Measurements from ENCODE around the gene RSRC1. TPM values are rescaled to one million over a fixed set of nuclear protein-coding genes. Genes with fewer than 3 reads are reported as not detected.
A peak's percentile ranks its signal among the peaks of the same experiment; 100 is the strongest.
"Not testable (repeated sequence)": the region's sequence is repeated elsewhere in the genome, so short reads cannot be mapped to it uniquely, and the experiment has no call there.

The RSRC1 gene
- total and polyA plus RNA-seq, 5 donors from 2014 or later: 25.8 to 35.7 (median 30.1) TPM

DNA sequence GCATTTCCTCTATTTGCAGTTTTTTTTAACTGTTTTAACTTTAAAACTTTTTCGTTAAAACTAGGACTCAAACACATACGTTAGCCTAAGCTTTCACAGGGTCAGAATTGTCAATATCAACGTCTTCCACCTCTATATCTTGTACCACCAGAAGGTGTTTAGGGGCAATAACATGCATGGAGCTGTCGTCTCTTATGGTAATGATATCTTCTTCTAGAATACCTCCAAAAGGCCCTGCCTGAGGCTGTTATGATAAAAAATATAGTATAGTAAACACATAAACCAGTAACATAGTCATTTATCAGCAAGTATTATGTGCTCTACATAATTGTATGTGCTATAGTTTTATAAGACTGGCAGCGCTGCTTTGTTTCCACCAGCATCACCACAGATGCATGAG, 384.8 kb downstream of the RSRC1 start:
- no peak overlapping the region for H3K4me3 Mint-ChIP-seq
- H3K4me3 ChIP-seq (ENCODE audit: low read depth, low read length): no peak overlapping the region
- no peaks in the 10 kb centered on the region for H3K36me3 ChIP-seq (ENCODE audit: control insufficient read depth, insufficient read depth, low read length)
- H3K36me3 Mint-ChIP-seq: peaks cover 8% of the 10 kb centered on the region
- H3K4me1 Mint-ChIP-seq: peaks cover 0 to 6% (median 5%) of the 10 kb centered on the region in 4 donors
- H3K9me3 ChIP-seq (ENCODE audit: control insufficient read depth in 2 of 2, low read length in 2 of 2): peaks cover 0 to 2% of the 10 kb centered on the region in 2 experiments
- no peaks in the 10 kb centered on the region for H3K27me3 Mint-ChIP-seq
- no peaks in the 10 kb centered on the region for H3K4me1 ChIP-seq (ENCODE audit: control insufficient read depth, insufficient read depth, low read length, poor library complexity, severe bottlenecking)
- no peaks in the 10 kb centered on the region for H3K27me3 ChIP-seq (ENCODE audit: control insufficient read depth, insufficient read depth, low read length)
- peaks cover 0 to 16% (median 7%) of the 10 kb centered on the region in 7 donors for H3K9me3 Mint-ChIP-seq
- no peak overlapping the region for H3K27ac Mint-ChIP-seq
- ATAC-seq (ENCODE audit: low read depth in 2 of 2) (no peak), DNase-seq (no peak)
- no peak overlapping the region for H3K27ac ChIP-seq (ENCODE audit: insufficient read depth, low read length, poor library complexity, severe bottlenecking)

DNA sequence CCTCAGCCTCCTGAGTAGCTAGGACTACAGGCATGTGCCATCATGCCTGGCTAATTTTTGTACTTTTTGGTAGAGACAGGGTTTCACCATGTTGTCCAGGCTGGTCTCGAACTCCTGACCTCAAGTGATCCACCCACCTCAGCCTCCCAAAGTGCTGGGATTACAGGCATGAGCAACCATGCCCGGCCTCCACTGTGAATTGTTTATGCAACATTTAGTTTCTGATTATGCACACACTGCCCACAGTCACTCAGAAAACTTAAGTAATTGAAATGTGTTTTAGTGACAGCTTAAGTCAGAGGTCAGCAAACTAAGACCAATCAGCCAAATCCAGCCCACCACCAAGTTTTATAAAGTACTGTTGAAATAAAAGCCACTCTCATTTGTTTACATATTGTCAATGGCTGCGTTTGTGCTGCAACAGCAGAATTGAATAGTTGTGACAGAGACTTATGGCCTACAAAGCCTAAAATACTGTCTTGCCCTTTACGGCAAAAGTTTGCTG, 385.6 kb downstream of the RSRC1 start:
- not testable (repeated sequence) for H3K27me3 ChIP-seq (ENCODE audit: control insufficient read depth, insufficient read depth, low read length); H3K4me3 Mint-ChIP-seq; ATAC-seq (ENCODE audit: low read depth in 2 of 2); H3K4me1 Mint-ChIP-seq; DNase-seq; H3K36me3 ChIP-seq (ENCODE audit: control insufficient read depth, insufficient read depth, low read length); H3K36me3 Mint-ChIP-seq; H3K4me1 ChIP-seq (ENCODE audit: control insufficient read depth, insufficient read depth, low read length, poor library complexity, severe bottlenecking); H3K27ac Mint-ChIP-seq; H3K27ac ChIP-seq (ENCODE audit: insufficient read depth, low read length, poor library complexity, severe bottlenecking); H3K9me3 ChIP-seq (ENCODE audit: control insufficient read depth in 2 of 2, low read length in 2 of 2); H3K4me3 ChIP-seq (ENCODE audit: low read depth, low read length); H3K27me3 Mint-ChIP-seq
- peaks cover 0 to 23% (median 11%) of the 10 kb centered on the region in 7 donors for H3K9me3 Mint-ChIP-seq

DNA sequence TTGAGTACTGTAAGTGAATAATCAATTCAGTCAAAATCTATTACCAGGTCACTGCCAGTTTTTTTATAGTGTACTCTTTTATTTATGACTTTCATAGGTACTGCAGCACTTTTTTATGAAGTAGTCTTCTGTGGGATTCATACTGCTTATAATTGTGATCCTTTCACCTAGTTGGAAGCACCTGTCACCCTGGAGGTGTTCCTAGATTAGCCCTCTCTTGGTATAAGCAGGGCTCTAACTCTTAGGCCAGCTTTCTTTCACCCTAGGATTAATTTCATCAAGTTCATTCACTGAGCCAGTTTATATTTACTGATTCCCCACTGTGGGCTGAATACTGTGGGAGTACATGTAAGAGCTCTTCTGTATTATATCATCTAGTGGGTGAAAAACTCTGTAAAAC, 395.2 kb downstream of the RSRC1 start:
- Mint-ChIP-seq H3K9me3 (peaks cover 2 to 15% (median 11%) of the 10 kb centered on the region in 7 donors), H3K27me3 (no peaks in the 10 kb centered on the region), H3K4me1 (peaks cover 0 to 21% (median 4%) of the 10 kb centered on the region in 4 donors), H3K4me3 (no peak overlapping the region), H3K36me3 (peaks cover 13% of the 10 kb centered on the region), H3K27ac (no peak overlapping the region)
- no peaks in the 10 kb centered on the region for H3K9me3 ChIP-seq (ENCODE audit: control insufficient read depth in 2 of 2, low read length in 2 of 2)
- ATAC-seq (ENCODE audit: low read depth in 2 of 2) (no peak), DNase-seq (no peak)
- H3K27me3 ChIP-seq (ENCODE audit: control insufficient read depth, insufficient read depth, low read length): no peaks in the 10 kb centered on the region
- H3K4me3 ChIP-seq (ENCODE audit: low read depth, low read length): no peak overlapping the region
- H3K4me1 ChIP-seq (ENCODE audit: control insufficient read depth, insufficient read depth, low read length, poor library complexity, severe bottlenecking): no peaks in the 10 kb centered on the region
- H3K27ac ChIP-seq (ENCODE audit: insufficient read depth, low read length, poor library complexity, severe bottlenecking): no peak overlapping the region
- H3K36me3 ChIP-seq (ENCODE audit: control insufficient read depth, insufficient read depth, low read length): no peaks in the 10 kb centered on the region

DNA sequence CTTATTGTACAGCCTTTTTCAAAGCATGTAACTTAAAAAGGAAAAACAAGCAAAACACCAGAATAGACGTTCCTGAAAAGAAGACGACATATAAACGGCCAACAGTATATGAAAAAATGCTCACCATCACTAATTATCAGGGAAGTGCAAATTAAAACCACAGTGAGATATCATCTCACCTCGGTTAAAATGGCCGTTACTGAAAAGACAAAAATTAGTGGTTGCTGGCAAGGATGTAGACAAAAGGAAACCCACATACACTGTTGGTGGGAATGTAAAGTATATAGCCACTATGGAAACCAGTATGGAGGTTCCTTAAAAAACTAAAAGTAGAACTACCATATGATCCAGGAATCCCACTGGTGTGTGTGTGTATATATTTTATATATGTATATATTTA, 396.6 kb downstream of the RSRC1 start:
- H3K4me3 Mint-ChIP-seq: no peak overlapping the region
- H3K4me1 Mint-ChIP-seq: peaks cover 0 to 8% (median 2%) of the 10 kb centered on the region in 4 donors
- ATAC-seq (ENCODE audit: low read depth in 2 of 2): no peak
- Histone ChIP-seq H3K4me1 (ENCODE audit: control insufficient read depth, insufficient read depth, low read length, poor library complexity, severe bottlenecking) (no peaks in the 10 kb centered on the region), H3K27ac (ENCODE audit: insufficient read depth, low read length, poor library complexity, severe bottlenecking) (no peak overlapping the region), H3K4me3 (ENCODE audit: low read depth, low read length) (no peak overlapping the region), H3K9me3 (ENCODE audit: control insufficient read depth in 2 of 2, low read length in 2 of 2) (no peaks in the 10 kb centered on the region), H3K36me3 (ENCODE audit: control insufficient read depth, insufficient read depth, low read length) (no peaks in the 10 kb centered on the region), H3K27me3 (ENCODE audit: control insufficient read depth, insufficient read depth, low read length) (no peaks in the 10 kb centered on the region)
- no peaks in the 10 kb centered on the region for H3K27me3 Mint-ChIP-seq
- H3K36me3 Mint-ChIP-seq: peaks cover 13% of the 10 kb centered on the region
- no peak overlapping the region for H3K27ac Mint-ChIP-seq
- DNase-seq: no peak
- H3K9me3 Mint-ChIP-seq: peaks cover 0 to 15% (median 3%) of the 10 kb centered on the region in 7 donors

- Mint-ChIP-seq H3K9me3 (peaks cover 0 to 12% (median 3%) of the 10 kb centered on the region in 7 donors), H3K27me3 (no peaks in the 10 kb centered on the region), H3K27ac (peak overlapping the region in 1 of 3 donors; percentile 65), H3K4me1 (no peaks in the 10 kb centered on the region), H3K36me3 (peaks cover 10% of the 10 kb centered on the region), H3K4me3 (no peak overlapping the region)
- no peak overlapping the region for H3K4me3 ChIP-seq (ENCODE audit: low read depth, low read length)
- ATAC-seq (ENCODE audit: low read depth in 2 of 2) (no peak), DNase-seq (no peak)
- H3K27ac ChIP-seq (ENCODE audit: insufficient read depth, low read length, poor library complexity, severe bottlenecking): no peak overlapping the region
- no peaks in the 10 kb centered on the region for H3K4me1 ChIP-seq (ENCODE audit: control insufficient read depth, insufficient read depth, low read length, poor library complexity, severe bottlenecking)
- H3K9me3 ChIP-seq (ENCODE audit: control insufficient read depth in 2 of 2, low read length in 2 of 2): no peaks in the 10 kb centered on the region
- no peaks in the 10 kb centered on the region for H3K36me3 ChIP-seq (ENCODE audit: control insufficient read depth, insufficient read depth, low read length)
- no peaks in the 10 kb centered on the region for H3K27me3 ChIP-seq (ENCODE audit: control insufficient read depth, insufficient read depth, low read length)
Measured at GRCh38 chr3:158508481-158508880, 398.6 kb downstream of the RSRC1 start.

DNA sequence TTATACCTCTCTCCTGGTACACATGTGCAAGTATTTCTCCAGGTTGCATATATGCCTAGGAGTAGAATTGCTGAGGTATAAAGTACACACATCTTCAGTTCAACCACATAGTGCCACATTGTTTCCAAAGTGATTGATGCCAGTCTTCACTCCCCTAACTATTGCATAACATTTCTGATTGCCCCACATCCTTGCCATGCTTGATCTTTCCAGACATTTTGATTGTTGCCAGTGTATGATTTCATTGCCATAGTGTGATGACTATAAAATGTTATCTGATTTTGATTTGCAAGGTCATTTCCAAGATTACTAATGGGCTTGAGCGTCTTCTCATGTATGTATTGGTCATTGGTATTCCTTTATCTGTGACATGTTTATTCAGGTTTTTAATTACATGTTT, 400.0 kb downstream of the RSRC1 start:
- Mint-ChIP-seq H3K27ac (no peak overlapping the region), H3K36me3 (peaks cover 15% of the 10 kb centered on the region), H3K27me3 (no peaks in the 10 kb centered on the region), H3K9me3 (peaks cover 0 to 17% (median 7%) of the 10 kb centered on the region in 7 donors), H3K4me3 (no peak overlapping the region), H3K4me1 (no peaks in the 10 kb centered on the region)
- H3K27ac ChIP-seq (ENCODE audit: insufficient read depth, low read length, poor library complexity, severe bottlenecking): no peak overlapping the region
- ATAC-seq (ENCODE audit: low read depth in 2 of 2): no peak
- DNase-seq: no peak
- H3K36me3 ChIP-seq (ENCODE audit: control insufficient read depth, insufficient read depth, low read length): no peaks in the 10 kb centered on the region
- no peaks in the 10 kb centered on the region for H3K9me3 ChIP-seq (ENCODE audit: control insufficient read depth in 2 of 2, low read length in 2 of 2)
- no peaks in the 10 kb centered on the region for H3K4me1 ChIP-seq (ENCODE audit: control insufficient read depth, insufficient read depth, low read length, poor library complexity, severe bottlenecking)
- H3K4me3 ChIP-seq (ENCODE audit: low read depth, low read length): no peak overlapping the region
- no peaks in the 10 kb centered on the region for H3K27me3 ChIP-seq (ENCODE audit: control insufficient read depth, insufficient read depth, low read length)

- H3K4me3 ChIP-seq (ENCODE audit: low read depth, low read length); H3K4me1 ChIP-seq (ENCODE audit: control insufficient read depth, insufficient read depth, low read length, poor library complexity, severe bottlenecking); H3K27ac Mint-ChIP-seq; H3K27me3 Mint-ChIP-seq; DNase-seq; H3K4me3 Mint-ChIP-seq; H3K27me3 ChIP-seq (ENCODE audit: control insufficient read depth, insufficient read depth, low read length); H3K36me3 ChIP-seq (ENCODE audit: control insufficient read depth, insufficient read depth, low read length); H3K36me3 Mint-ChIP-seq; H3K27ac ChIP-seq (ENCODE audit: insufficient read depth, low read length, poor library complexity, severe bottlenecking); H3K9me3 ChIP-seq (ENCODE audit: control insufficient read depth in 2 of 2, low read length in 2 of 2); ATAC-seq (ENCODE audit: low read depth in 2 of 2): not testable (repeated sequence)
- Mint-ChIP-seq H3K4me1 (peaks cover 0 to 10% (median 3%) of the 10 kb centered on the region in 4 donors), H3K9me3 (peaks cover 0 to 11% (median 5%) of the 10 kb centered on the region in 7 donors)
Measured at GRCh38 chr3:158516729-158517128, 406.8 kb downstream of the RSRC1 start.

DNA sequence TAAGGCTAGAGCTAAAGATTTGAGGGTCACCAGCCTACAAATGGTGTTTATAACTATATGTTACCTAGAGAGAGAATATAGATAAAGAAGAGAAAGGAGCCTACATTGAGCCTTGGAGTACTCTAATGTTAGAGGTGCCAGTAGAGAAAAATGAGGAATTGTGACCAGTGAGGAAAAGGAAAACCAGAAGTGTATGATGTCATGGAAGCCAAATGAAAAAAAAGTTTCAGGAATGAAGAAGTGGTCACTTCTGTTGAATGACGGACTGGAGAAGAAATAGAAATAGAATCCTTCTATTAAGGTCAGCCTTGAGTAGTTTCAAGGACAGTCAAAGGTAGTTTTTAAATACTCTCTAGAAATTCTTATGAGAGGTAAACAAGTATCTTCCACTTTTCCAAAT, 409.9 kb downstream of the RSRC1 start:
- no peak for ATAC-seq (ENCODE audit: low read depth in 2 of 2)
- peaks cover 0 to 4% (median 1%) of the 10 kb centered on the region in 7 donors for H3K9me3 Mint-ChIP-seq
- Histone ChIP-seq H3K4me3 (ENCODE audit: low read depth, low read length) (no peak overlapping the region), H3K27me3 (ENCODE audit: control insufficient read depth, insufficient read depth, low read length) (no peaks in the 10 kb centered on the region), H3K9me3 (ENCODE audit: control insufficient read depth in 2 of 2, low read length in 2 of 2) (no peaks in the 10 kb centered on the region), H3K36me3 (ENCODE audit: control insufficient read depth, insufficient read depth, low read length) (no peaks in the 10 kb centered on the region), H3K4me1 (ENCODE audit: control insufficient read depth, insufficient read depth, low read length, poor library complexity, severe bottlenecking) (no peaks in the 10 kb centered on the region), H3K27ac (ENCODE audit: insufficient read depth, low read length, poor library complexity, severe bottlenecking) (no peak overlapping the region)
- DNase-seq: no peak
- no peak overlapping the region for H3K4me3 Mint-ChIP-seq
- no peaks in the 10 kb centered on the region for H3K27me3 Mint-ChIP-seq
- peaks cover 3% of the 10 kb centered on the region for H3K36me3 Mint-ChIP-seq
- H3K27ac Mint-ChIP-seq: no peak overlapping the region
- peaks cover 0 to 10% (median 3%) of the 10 kb centered on the region in 4 donors for H3K4me1 Mint-ChIP-seq
